Measurements from ENCODE around the gene PARVG. TPM values are rescaled to one million over a fixed set of nuclear protein-coding genes. Genes with fewer than 3 reads are reported as not detected.

PARVG gene
- total RNA-seq, 4 donors from 2014 or later, result 18.3 to 92.0 (median 46.6) TPM

GRCh38 chr22:44247346-44247745 lies 66.6 kb downstream of the PARVG start:
- TF ChIP-seq CTCF (IDR thresholded peaks at IDR 0.05; ENCODE audit: low read depth), result no peak

GRCh38 chr22:44247923-44248892 lies 67.5 kb downstream of the PARVG start:
- no peak for TF ChIP-seq CTCF (IDR thresholded peaks at IDR 0.05; ENCODE audit: low read depth)

- TF ChIP-seq CTCF (IDR thresholded peaks at IDR 0.05; ENCODE audit: low read depth), result no peak
These were observed 68.2 kb downstream of the PARVG start for GRCh38 chr22:44248926-44249325.

GRCh38 chr22:44249376-44250147 lies 68.8 kb downstream of the PARVG start:
- no peak for TF ChIP-seq CTCF (IDR thresholded peaks at IDR 0.05; ENCODE audit: low read depth)

- TF ChIP-seq CTCF (IDR thresholded peaks at IDR 0.05; ENCODE audit: low read depth), result no peak
These were observed 74.1 kb downstream of the PARVG start for GRCh38 chr22:44254811-44255210.

- no peak for TF ChIP-seq CTCF (IDR thresholded peaks at IDR 0.05; ENCODE audit: low read depth)
These were observed 75.4 kb downstream of the PARVG start for GRCh38 chr22:44256085-44256484.

Measured in subcutaneous adipose tissue (tissue), 4 donors.